CD14-positive monocyte (primary cell): ENCODE results near the gene RIOK3. TPM values are rescaled to one million over a fixed set of nuclear protein-coding genes. Genes with fewer than 3 reads are reported as not detected.

Source experiments
- DNase-seq, 3 donors: peaks; one replicate each; pipeline ENCODE4 v3.0.0-alpha.2; 2011 to 2022
- H2AFZ ChIP-seq: 2 replicates; pipeline ENCODE4 v1.6.0; 2012; ENCODE audit warnings: mild to moderate bottlenecking, low read depth, low read length, inconsistent platforms; ENCODE audit not compliant: insufficient read depth, poor library complexity, severe bottlenecking
- H3K27ac ChIP-seq, 2 donors: 1 replicate in 1 of 2; 2 replicates in 1 of 2; pipeline ENCODE4 v1.5.1; 2012 to 2013; ENCODE audit warnings: low read length in 2 of 2, control low read depth in 1 of 2, inconsistent platforms in 1 of 2, low read depth in 1 of 2, mild to moderate bottlenecking in 1 of 2
- H3K27me3 ChIP-seq, 2 donors: one replicate each; pipeline versions ENCODE4 v1.6.0 to v1.6.1; 2011 to 2013; ENCODE audit warnings: low read length in 2 of 2; ENCODE audit not compliant: control insufficient read depth in 2 of 2, insufficient read depth in 2 of 2
- H3K36me3 ChIP-seq, 2 donors: replicated peaks in 1 of 2; 1 replicate in 1 of 2; 2 replicates in 1 of 2; pipeline versions ENCODE4 v1.5.1 to v1.6.1; 2012 to 2013; ENCODE audit warnings: low read length in 2 of 2, control low read depth in 1 of 2, inconsistent platforms in 1 of 2, mild to moderate bottlenecking in 1 of 2; ENCODE audit not compliant: insufficient read depth in 2 of 2, control insufficient read depth in 1 of 2
- H3K4me1 ChIP-seq, 2 donors: 1 replicate in 1 of 2; 2 replicates in 1 of 2; pipeline versions ENCODE4 v1.5.1 to v1.6.1; 2012 to 2013; ENCODE audit warnings: low read length in 2 of 2, control low read depth in 1 of 2, inconsistent platforms in 1 of 2, mild to moderate bottlenecking in 1 of 2, moderate library complexity in 1 of 2; ENCODE audit not compliant: insufficient read depth in 2 of 2, control insufficient read depth in 1 of 2
- H3K4me2 ChIP-seq: replicated peaks from 2 replicates; pipeline ENCODE3; 2012; ENCODE audit warnings: low read length, moderate library complexity, mild to moderate bottlenecking; ENCODE audit not compliant: poor library complexity, severe bottlenecking; ENCODE audit errors: extremely low read depth
- H3K4me3 ChIP-seq, 3 experiments: fragments of 200-600 bp in 1 of 3; sonication (generic) in 1 of 3; replicated peaks in 1 of 3; 1 replicate in 2 of 3; 2 replicates in 1 of 3; pipeline ENCODE4 v1.5.1; 2011 to 2013; ENCODE audit warnings: low read length in 3 of 3, mild to moderate bottlenecking in 3 of 3, control low read depth in 2 of 3, low read depth in 2 of 3, inconsistent platforms in 1 of 3, moderate library complexity in 1 of 3
- H3K79me2 ChIP-seq: 2 replicates; pipeline ENCODE4 v1.6.0; 2012; ENCODE audit warnings: mild to moderate bottlenecking, control low read depth, inconsistent platforms, low read length, moderate library complexity; ENCODE audit not compliant: insufficient read depth
- H3K9ac ChIP-seq: 2 replicates; pipeline ENCODE4 v1.6.0; 2017; ENCODE audit warnings: low read length, mild to moderate bottlenecking; ENCODE audit not compliant: insufficient read depth, poor library complexity, severe bottlenecking
- H3K9me3 ChIP-seq, 2 donors: replicated peaks in 1 of 2; 1 replicate in 1 of 2; 2 replicates in 1 of 2; pipeline versions ENCODE4 v1.5.1 to v1.6.1; 2012 to 2013; ENCODE audit warnings: low read length in 2 of 2, control low read depth in 1 of 2; ENCODE audit not compliant: control insufficient read depth in 1 of 2, insufficient read depth in 1 of 2
- H4K20me1 ChIP-seq: 2 replicates; pipeline ENCODE4 v1.6.0; 2012; ENCODE audit warnings: mild to moderate bottlenecking, low read length, control low read depth, moderate library complexity; ENCODE audit not compliant: insufficient read depth
- H3K27ac Mint-ChIP-seq, 7 donors: one replicate each; pipeline ENCODE4 v1.8.0; 2020; ENCODE audit warnings: mild to moderate bottlenecking in 7 of 7, mixed read lengths in 7 of 7, moderate library complexity in 6 of 7, inconsistent platforms in 2 of 7
- H3K27me3 Mint-ChIP-seq, 3 donors: one replicate each; pipeline ENCODE4 v1.8.0; 2021 to 2022; ENCODE audit warnings: low read depth in 3 of 3, mild to moderate bottlenecking in 3 of 3, mixed read lengths in 3 of 3, moderate library complexity in 3 of 3, inconsistent platforms in 1 of 3
- H3K36me3 Mint-ChIP-seq, 2 donors: one replicate each; pipeline ENCODE4 v1.8.0; 2020; ENCODE audit warnings: mixed read lengths in 2 of 2, inconsistent platforms in 1 of 2, mild to moderate bottlenecking in 1 of 2
- H3K4me1 Mint-ChIP-seq: one replicate; pipeline ENCODE4 v1.8.0; 2020; ENCODE audit warnings: mild to moderate bottlenecking, mixed read lengths
- H3K4me3 Mint-ChIP-seq, 2 donors: one replicate each; pipeline ENCODE4 v1.8.0; 2020; ENCODE audit warnings: mild to moderate bottlenecking in 2 of 2, mixed read lengths in 2 of 2, moderate library complexity in 1 of 2
- H3K9me3 Mint-ChIP-seq, 7 donors: one replicate each; pipeline ENCODE4 v1.8.0; 2020 to 2022; ENCODE audit warnings: mixed read lengths in 7 of 7, mild to moderate bottlenecking in 6 of 7, moderate library complexity in 6 of 7, inconsistent platforms in 2 of 7
- WGBS: methylation state at CpG from one replicate; pipeline ENCODE4 v1.1.5; 2013; ENCODE audit warnings: missing lambda C conversion rate; ENCODE audit not compliant: insufficient coverage; 5-methylcytosine and 5-hydroxymethylcytosine counted together
- intact Hi-C, 2 donors: fragments of 100-400 bp; cut with micrococcal nuclease; formaldehyde crosslinking; loops; one replicate each; pipeline versions ENCODE4 v1.15.0 to v1.15.1; 2023
- polyA plus RNA-seq, 3 donors: library from polyadenylated mRNA; depleted of rRNA in 1 of 3; unstranded in 2 of 3; stranded (reverse) in 1 of 3; fragments of 300-500 nt in 2 of 3; fragments of >200 nt in 1 of 3; fragmentation: Illumina TruSeq in 2 of 3; gene quantifications; 1 replicate in 2 of 3; 2 replicates in 1 of 3; pipeline ENCODE4 v1.2.3, GENCODE V29; 2012 to 2021
- TF ChIP-seq, protein P1 (sequence below): fragments of 200-600 bp; IDR thresholded peaks from one replicate; pipeline ENCODE4 v1.8.0; 2022; ENCODE audit warnings: antibody characterized with exemption, mild to moderate bottlenecking

RIOK3 gene
- polyA plus RNA-seq, 3 donors = 50.9 to 79.7 (median 62.2) TPM

DNA sequence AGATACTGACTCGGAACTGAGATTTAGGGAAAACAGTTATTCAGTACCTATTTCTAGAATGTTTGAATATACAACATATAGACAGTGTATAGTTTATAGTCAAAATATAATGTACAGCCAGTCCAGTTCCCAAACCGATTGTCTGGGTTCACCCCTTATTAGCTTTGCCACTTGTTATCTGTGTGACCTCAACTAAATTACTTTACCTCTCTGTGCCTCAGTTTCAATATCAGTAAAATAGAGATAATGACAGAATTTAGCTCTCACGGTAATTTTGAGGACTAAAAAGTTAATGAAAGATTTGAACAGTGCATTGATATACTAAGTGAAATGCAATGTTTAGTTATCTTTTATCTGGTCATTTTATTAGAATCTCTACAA, 750 bp upstream of the RIOK3 start:
- WGBS = no CpG with 5 or more reads among the region's 3 CpGs
- intact Hi-C loops = loop anchor here (5.0 to 10.0 kb wide), 2 partner anchors 50 to 132 kb away; partner anchors contain the start of genes NPC1 (in 1 of the 2) and RMC1 (in 1 of the 2)
- Histone ChIP-seq H3K27ac (peak overlapping the region; percentile 80 to 98), H3K4me1 (peaks cover 25 to 54% of the 10 kb centered on the region in 2 donors), H3K27me3 (no peaks in the 10 kb centered on the region), H3K4me3 (peak overlapping the region; percentile 24 to 99 (median 92)), H3K9me3 (no peaks in the 10 kb centered on the region), H3K79me2 (peaks cover 43% of the 10 kb centered on the region), H3K36me3 (peaks cover 0 to 14% of the 10 kb centered on the region in 2 donors), H3K9ac (peak overlapping the region; percentile 98), H4K20me1 (peaks cover 31% of the 10 kb centered on the region), H2AFZ (peak overlapping the region; percentile 68), H3K4me2 (peak overlapping the region; percentile 80)
- Mint-ChIP-seq H3K27ac (peak overlapping the region; percentile 93 to 99 (median 99)), H3K36me3 (peaks cover 11 to 21% of the 10 kb centered on the region in 2 donors), H3K27me3 (no peaks in the 10 kb centered on the region), H3K4me1 (peaks cover 48% of the 10 kb centered on the region), H3K9me3 (peaks cover 0 to 5% (median 0%) of the 10 kb centered on the region in 7 donors), H3K4me3 (peak overlapping the region; percentile 99)
- TF ChIP-seq, protein P1, sequence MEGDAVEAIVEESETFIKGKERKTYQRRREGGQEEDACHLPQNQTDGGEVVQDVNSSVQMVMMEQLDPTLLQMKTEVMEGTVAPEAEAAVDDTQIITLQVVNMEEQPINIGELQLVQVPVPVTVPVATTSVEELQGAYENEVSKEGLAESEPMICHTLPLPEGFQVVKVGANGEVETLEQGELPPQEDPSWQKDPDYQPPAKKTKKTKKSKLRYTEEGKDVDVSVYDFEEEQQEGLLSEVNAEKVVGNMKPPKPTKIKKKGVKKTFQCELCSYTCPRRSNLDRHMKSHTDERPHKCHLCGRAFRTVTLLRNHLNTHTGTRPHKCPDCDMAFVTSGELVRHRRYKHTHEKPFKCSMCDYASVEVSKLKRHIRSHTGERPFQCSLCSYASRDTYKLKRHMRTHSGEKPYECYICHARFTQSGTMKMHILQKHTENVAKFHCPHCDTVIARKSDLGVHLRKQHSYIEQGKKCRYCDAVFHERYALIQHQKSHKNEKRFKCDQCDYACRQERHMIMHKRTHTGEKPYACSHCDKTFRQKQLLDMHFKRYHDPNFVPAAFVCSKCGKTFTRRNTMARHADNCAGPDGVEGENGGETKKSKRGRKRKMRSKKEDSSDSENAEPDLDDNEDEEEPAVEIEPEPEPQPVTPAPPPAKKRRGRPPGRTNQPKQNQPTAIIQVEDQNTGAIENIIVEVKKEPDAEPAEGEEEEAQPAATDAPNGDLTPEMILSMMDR = no peak
- DNase-seq = no peak

DNA sequence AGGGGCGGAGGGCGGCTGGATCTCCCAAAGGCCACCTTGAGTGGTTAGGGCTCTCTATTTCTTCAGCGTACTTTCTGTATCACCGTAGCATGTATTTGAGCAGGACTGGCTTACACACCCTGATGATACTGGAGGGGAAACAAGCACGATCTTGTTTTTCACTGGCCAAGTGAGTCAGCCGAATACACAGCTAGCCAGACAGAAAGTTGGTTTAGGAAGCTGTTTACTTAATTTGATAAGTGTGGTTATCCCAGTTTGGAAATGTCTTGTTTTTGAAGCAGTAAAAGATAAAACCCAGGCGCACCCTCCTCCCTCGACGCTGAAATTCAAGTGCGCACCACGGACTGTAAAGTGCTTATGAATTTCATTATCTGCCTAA, 582 bp downstream of the RIOK3 start:
- intact Hi-C loops = loop anchor here (5.0 to 10.0 kb wide), 2 partner anchors 49 to 131 kb away; partner anchors contain the start of genes NPC1 (in 1 of the 2) and RMC1 (in 1 of the 2)
- peak; percentile 39 to 62 (median 47) for DNase-seq
- H2AFZ ChIP-seq = peak overlapping the region; percentile 68

More for the DNA sequence above, 582 bp downstream of the RIOK3 start:
- peak overlapping the region; percentile 93 to 99 (median 99) for H3K27ac Mint-ChIP-seq
- Histone ChIP-seq H3K36me3 (peaks cover 0 to 14% of the 10 kb centered on the region in 2 donors), H3K4me3 (peak overlapping the region; percentile 80 to 99 (median 92)), H3K27ac (peak overlapping the region; percentile 80 to 98), H3K4me2 (peak overlapping the region; percentile 80), H3K9ac (peak overlapping the region; percentile 98), H4K20me1 (peaks cover 44% of the 10 kb centered on the region), H3K79me2 (peaks cover 57% of the 10 kb centered on the region), H3K27me3 (no peaks in the 10 kb centered on the region), H3K4me1 (peaks cover 36 to 67% of the 10 kb centered on the region in 2 donors), H3K9me3 (no peaks in the 10 kb centered on the region)
- TF ChIP-seq, protein P1 = no peak
- peak overlapping the region; percentile 99 for H3K4me3 Mint-ChIP-seq
- H3K4me1 Mint-ChIP-seq = peaks cover 60% of the 10 kb centered on the region
- H3K27me3 Mint-ChIP-seq = no peaks in the 10 kb centered on the region
- whole genome bisulfite sequencing = 0% methylated on average over 6 of the region's 11 CpGs
- H3K36me3 Mint-ChIP-seq = peaks cover 13 to 29% of the 10 kb centered on the region in 2 donors
- H3K9me3 Mint-ChIP-seq = peaks cover 0 to 5% (median 0%) of the 10 kb centered on the region in 7 donors
